Measurements from ENCODE around the gene ISL1.

ISL1 gene

DNA sequence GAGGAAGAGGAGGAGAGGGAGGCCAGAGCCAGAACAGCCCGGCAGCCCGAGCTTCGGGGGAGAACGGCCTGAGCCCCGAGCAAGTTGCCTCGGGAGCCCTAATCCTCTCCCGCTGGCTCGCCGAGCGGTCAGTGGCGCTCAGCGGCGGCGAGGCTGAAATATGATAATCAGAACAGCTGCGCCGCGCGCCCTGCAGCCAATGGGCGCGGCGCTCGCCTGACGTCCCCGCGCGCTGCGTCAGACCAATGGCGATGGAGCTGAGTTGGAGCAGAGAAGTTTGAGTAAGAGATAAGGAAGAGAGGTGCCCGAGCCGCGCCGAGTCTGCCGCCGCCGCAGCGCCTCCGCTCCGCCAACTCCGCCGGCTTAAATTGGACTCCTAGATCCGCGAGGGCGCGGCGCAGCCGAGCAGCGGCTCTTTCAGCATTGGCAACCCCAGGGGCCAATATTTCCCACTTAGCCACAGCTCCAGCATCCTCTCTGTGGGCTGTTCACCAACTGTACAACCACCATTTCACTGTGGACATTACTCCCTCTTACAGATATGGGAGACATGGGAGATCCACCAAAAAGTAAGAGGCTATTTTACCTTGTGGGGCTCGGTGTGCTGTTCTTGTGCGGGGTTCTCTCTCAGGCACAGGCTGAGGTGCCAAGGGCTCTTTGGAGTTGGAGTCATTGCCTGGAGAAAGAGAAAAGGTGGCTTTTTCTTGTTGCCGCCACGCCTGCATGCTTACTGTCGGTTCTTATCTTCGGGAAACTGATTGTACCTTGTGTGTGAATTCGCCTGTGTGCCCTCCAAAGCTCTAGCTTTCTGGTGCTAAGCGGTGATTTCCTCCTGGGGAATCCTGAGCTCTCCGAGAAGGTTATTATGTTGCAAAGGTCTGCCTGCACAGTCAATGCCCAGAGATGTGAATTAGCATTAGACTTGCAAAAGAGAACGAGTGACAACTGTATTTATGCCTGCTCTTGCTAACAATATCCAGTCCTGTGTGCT lies at the start of gene ISL1:
TSS of gene ISL1 (plus strand) at position 318 of the 991 bp plus-strand sequence. CDS start at position 542, 224 bp downstream.
- no peak for DNase-seq

DNA sequence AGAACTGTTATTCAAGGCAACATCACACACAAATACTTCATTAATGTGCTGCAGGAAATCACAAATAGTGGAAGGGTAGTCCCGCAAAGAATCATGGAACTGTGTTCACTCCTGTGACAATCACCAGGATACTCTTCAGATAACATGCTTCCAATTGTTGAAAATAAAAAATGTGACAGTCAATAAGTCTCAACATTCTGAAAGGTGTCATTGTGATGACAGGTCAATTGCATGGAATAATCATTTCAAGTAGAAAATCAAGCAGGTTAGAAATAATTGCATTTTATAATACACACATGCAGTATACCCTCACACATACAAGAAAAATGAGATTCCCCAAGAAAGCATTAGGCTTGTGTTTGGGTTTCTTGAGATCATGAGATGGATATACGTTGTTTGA lies 46.4 kb upstream of the ISL1 start:
- DNase-seq = no peak

DNA sequence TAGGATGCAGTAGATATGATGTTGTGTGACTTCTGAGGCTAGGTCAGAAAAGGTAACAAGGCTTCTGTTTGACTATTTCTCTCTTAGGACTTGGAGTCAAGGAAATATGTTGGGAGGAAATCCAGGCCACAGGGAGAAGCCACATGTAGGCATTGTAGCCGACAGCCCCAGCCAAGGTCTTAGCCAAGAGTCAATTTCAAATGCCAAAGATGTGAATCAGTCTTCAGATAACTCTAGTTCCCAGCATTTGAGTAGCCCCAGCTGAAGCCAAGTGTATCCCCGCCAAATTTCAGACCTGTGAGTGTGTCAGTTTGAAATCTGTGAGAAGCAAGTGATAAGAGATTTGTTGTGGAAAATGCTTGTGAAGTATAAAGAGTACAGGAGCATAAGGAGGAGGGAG lies 38.1 kb upstream of the ISL1 start:
- DNase-seq = no peak

GRCh38 chr5:51347157-51347556 lies 36.1 kb upstream of the ISL1 start:
- DNase-seq = no peak

- no peak for DNase-seq
These were observed 35.5 kb upstream of the ISL1 start for GRCh38 chr5:51347704-51348103.

DNA sequence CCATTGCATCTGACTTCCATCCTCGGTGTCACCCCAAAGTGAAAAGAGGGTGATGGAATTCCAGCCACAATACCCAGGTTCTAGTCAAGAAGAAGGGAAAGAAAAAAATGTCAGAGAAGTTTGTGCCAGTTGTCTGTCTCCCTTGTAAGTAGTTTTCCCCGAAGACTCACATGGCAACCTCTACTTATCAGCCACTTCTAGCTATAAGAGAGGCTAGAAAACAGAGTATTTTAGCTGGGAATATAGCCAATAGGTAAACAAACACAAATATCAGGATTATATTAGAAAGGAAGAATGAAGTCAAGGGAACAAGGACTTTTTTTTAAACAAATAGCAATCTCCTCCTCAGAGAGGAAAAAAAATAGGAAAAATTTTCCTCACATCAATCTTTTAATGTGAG lies 12.2 kb upstream of the ISL1 start:
- DNase-seq = no peak

- no peak for DNase-seq
These were observed 9.2 kb upstream of the ISL1 start for GRCh38 chr5:51373880-51374523.

- DNase-seq = no peak
These were observed 8.2 kb upstream of the ISL1 start for GRCh38 chr5:51375084-51375483.

GRCh38 chr5:51376509-51376908 lies 6.7 kb upstream of the ISL1 start:
- DNase-seq = no peak

- DNase-seq = no peak
These were observed 5.8 kb upstream of the ISL1 start for GRCh38 chr5:51377151-51378060.

- no peak for DNase-seq
These were observed 5.2 kb upstream of the ISL1 start for GRCh38 chr5:51378061-51378409.

DNA sequence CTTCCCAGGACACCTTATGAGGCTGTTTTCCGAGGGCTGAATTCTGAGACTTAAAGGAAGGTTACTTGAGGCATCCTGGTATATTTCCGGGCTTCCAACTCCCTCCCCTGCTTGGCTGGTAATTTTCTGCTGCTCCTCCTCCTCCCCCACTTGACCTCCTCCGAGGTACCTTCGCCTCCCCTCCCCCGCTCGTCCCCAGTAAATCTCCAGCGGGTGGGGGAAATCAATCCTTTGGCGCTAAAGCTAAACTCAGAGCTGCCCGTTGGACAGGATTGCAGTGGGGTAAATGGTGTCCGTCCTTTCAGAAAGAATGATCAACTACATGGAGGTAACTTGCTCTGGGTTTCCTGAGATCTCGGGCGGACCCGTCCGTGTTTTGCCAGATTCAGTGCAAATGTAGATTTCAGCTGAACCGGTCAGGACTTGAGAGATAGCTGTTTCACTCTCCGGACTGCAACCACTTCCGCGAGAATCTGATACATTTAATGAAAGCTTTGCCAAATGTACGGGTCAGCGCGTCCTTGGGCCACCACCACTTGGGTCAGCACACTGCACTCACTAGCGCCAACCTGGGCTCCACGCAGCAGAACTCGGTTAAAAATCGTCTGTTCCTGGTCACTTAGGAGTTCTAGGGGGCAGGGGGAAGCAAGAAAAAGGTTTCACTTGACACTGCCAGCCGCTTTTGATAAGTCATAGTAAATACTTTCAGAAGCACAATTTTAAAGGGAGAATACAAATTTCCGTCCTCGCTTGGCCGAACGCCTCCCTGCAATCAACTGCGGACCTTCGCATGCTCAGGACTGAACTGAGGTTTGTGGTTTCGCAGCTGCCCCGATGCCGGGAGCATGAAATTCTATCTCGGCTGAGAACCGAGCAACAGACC lies 4.6 kb upstream of the ISL1 start:
- DNase-seq = no peak

- no peak for DNase-seq
These were observed 3.9 kb upstream of the ISL1 start for GRCh38 chr5:51379331-51379700.

- no peak for DNase-seq
These were observed 2.5 kb upstream of the ISL1 start for GRCh38 chr5:51380603-51381207.

- no peak for DNase-seq
These were observed 1.3 kb upstream of the ISL1 start for GRCh38 chr5:51381761-51382474.

- no peak for DNase-seq
These were observed 622 bp upstream of the ISL1 start for GRCh38 chr5:51382521-51383130.

GRCh38 chr5:51384281-51384840 lies 1.1 kb downstream of the ISL1 start:
- no peak for DNase-seq

DNA sequence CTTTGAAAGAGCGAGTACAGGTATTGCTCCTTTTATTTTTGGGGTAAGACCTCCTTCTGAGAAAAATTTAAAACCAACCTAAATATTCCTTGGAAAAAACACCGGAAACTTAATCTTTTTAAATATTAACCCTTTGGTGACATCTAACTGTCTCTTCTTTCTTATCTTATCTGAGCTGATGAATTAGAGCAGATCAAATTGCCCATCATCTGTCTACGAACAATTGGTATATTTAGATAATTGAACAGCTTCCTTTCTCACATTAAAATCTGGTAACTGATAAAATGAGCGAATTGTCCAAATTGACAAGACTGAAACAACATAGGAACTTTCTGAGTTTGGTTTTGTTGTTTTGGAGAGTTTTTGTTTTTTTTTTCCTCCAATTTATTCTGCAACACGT lies 2.0 kb downstream of the ISL1 start:
- DNase-seq = no peak

DNA sequence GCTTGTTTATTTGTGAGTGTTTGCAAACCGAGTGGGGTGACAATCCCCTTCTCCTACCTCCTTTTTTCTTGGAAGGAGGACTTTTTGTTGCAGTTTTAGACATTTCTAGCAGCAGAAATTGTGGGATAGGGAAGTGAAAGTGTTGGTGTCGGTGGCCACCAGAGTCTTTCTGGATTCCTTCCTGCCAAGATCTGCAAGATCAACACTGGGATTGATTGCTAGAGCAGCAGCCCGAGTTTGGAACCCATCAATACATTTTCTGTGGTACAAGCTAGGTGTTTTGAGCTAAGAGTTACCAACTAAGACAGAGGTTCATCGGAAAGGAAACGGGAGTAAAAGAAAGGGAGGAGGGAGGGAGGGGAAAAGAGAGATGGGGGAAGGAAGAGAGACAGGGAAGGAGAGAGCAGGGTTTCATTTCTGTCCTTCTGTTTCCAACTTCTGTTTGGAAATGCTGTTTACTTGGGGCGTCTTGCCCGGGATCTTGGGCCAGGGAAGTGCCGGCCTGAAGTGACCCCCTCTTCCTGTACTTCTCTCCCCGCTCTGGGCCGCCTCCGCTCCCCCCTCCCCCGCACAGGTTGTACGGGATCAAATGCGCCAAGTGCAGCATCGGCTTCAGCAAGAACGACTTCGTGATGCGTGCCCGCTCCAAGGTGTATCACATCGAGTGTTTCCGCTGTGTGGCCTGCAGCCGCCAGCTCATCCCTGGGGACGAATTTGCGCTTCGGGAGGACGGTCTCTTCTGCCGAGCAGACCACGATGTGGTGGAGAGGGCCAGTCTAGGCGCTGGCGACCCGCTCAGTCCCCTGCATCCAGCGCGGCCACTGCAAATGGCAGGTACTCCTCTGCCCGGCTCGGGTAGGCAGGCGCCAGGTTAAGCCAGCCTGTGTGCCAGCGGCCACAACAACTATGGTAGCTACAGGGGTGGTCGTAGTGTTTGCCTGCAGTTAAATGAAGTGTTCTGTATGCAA lies 4.0 kb downstream of the ISL1 start:
- no peak for DNase-seq
